T-helper 1 cell treated with Interleukin-12 subunit alpha and Interleukin-12 subunit beta and Interleukin-4 antibody, amounts not matched to agents 30 μg/mL and 1 μg/mL, for 36 hours (primary cell): ENCODE data around the gene SLC6A13.

ENCODE experiments used
- H3K27ac Mint-ChIP-seq: one replicate; pipeline ENCODE4 v1.8.0; 2021; ENCODE audit warnings: mild to moderate bottlenecking, mixed read lengths
- H3K27me3 Mint-ChIP-seq: one replicate; pipeline ENCODE4 v1.8.0; 2021; ENCODE audit warnings: low read depth, mixed read lengths
- H3K36me3 Mint-ChIP-seq: one replicate; pipeline ENCODE4 v1.8.0; 2021; ENCODE audit warnings: low read depth, mixed read lengths
- H3K4me1 Mint-ChIP-seq: one replicate; pipeline ENCODE4 v1.8.0; 2021; ENCODE audit warnings: low read depth, mixed read lengths
- H3K4me3 Mint-ChIP-seq: one replicate; pipeline ENCODE4 v1.8.0; 2021; ENCODE audit warnings: mild to moderate bottlenecking, moderate library complexity, mixed read lengths
- H3K9me3 Mint-ChIP-seq: one replicate; pipeline ENCODE4 v1.8.0; 2021; ENCODE audit warnings: mixed read lengths

The SLC6A13 gene

GRCh38 chr12:171743-172676 is 90.6 kb downstream of the SLC6A13 start:
- Mint-ChIP-seq H3K27ac (no peak overlapping the region), H3K4me1 (peaks cover 4% of the 10 kb centered on the region), H3K9me3 (no peaks in the 10 kb centered on the region), H3K27me3 (no peaks in the 10 kb centered on the region), H3K36me3 (no peaks in the 10 kb centered on the region), H3K4me3 (no peak overlapping the region)

DNA sequence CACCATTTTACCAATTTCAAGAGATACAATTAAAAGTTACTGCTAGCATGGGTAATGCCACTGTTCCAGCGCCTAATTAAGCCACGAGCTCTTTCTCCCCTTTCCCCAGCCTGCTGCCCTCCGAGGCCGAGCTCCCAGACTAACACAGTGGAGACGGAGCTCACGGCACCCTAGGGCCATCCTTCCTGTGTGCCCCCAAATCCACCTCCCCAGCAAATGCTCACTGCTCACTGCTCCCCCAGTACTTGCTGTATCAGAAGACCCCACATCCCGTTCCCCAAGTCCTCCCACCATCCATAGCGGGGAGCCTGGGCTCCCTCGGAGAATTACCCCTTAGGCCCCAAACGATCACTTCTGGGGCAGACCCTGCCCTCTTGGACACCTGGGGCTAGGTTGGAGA is 91.4 kb downstream of the SLC6A13 start:
- Mint-ChIP-seq H3K27me3 (no peaks in the 10 kb centered on the region), H3K36me3 (no peaks in the 10 kb centered on the region), H3K4me1 (peaks cover 7% of the 10 kb centered on the region), H3K27ac (no peak overlapping the region), H3K4me3 (no peak overlapping the region), H3K9me3 (no peaks in the 10 kb centered on the region)
